IMR-90 (cell line): ENCODE results near the gene PRKCE. TPM values are rescaled to one million over a fixed set of nuclear protein-coding genes. Genes with fewer than 3 reads are reported as not detected.

ENCODE experiments used
- ATAC-seq: fragments of 200-7000 bp; cut with Tn5 transposase; 2 replicates; pipeline ENCODE4 v1.9.1; 2020; ENCODE audit warnings: low read depth, mild to moderate bottlenecking, moderate library complexity
- BruUV-seq: library from RNA; stranded (reverse); fragments of 400-500 nt; replicated peaks from 2 replicates; lab custom pipeline; 2021; lab: Mats Ljungman, UMichigan
- CTCF ChIA-PET: fragments of 300-600 bp; formaldehyde crosslinking; extraction: SDS; loops from one replicate; lab custom pipeline; 2021; ENCODE audit warnings: antibody characterized with exemption; lab: Yijun Ruan, JAX
- POLR2A ChIA-PET: fragments of 300-600 bp; sonication (Branson Sonifier 250); formaldehyde crosslinking; loops from one replicate; lab custom pipeline; 2022; ENCODE audit warnings: antibody characterized with exemption; ENCODE audit not compliant: unreplicated experiment; lab: Charles Lee
- DNase-seq: peaks from one replicate; pipeline ENCODE4 v3.0.0; 2013
- H2AFZ ChIP-seq: replicated peaks from 2 replicates; pipeline ENCODE3; 2013; ENCODE audit warnings: low read length, mild to moderate bottlenecking; ENCODE audit not compliant: poor library complexity
- H2AK5ac ChIP-seq: 2 replicates; pipeline ENCODE4 v1.6.1; 2013; ENCODE audit warnings: low read depth, low read length, inconsistent platforms
- H2AK9ac ChIP-seq: replicated peaks from 2 replicates; pipeline ENCODE3; 2013; ENCODE audit warnings: mild to moderate bottlenecking, low read depth, low read length, moderate library complexity; ENCODE audit not compliant: poor library complexity
- H2BK120ac ChIP-seq: 2 replicates; pipeline ENCODE4 v1.6.1; 2013; ENCODE audit warnings: low read depth, low read length, inconsistent platforms
- H2BK15ac ChIP-seq: 3 replicates; pipeline ENCODE4 v1.6.1; 2013; ENCODE audit warnings: low read depth, low read length, inconsistent platforms
- H2BK20ac ChIP-seq: 2 replicates; pipeline ENCODE4 v1.6.1; 2013; ENCODE audit warnings: low read depth, mild to moderate bottlenecking, inconsistent platforms, low read length, moderate library complexity
- H2BK5ac ChIP-seq: 2 replicates; pipeline ENCODE4 v1.6.1; 2013; ENCODE audit warnings: mild to moderate bottlenecking, low read depth, low read length, inconsistent platforms; ENCODE audit not compliant: poor library complexity, severe bottlenecking
- H3K14ac ChIP-seq: replicated peaks from 2 replicates; pipeline ENCODE4 v1.6.1; 2013; ENCODE audit warnings: low read depth, low read length, inconsistent platforms
- H3K18ac ChIP-seq: 2 replicates; pipeline ENCODE4 v1.6.1; 2013; ENCODE audit warnings: low read depth, low read length, control low read depth
- H3K23ac ChIP-seq: 2 replicates; pipeline ENCODE4 v1.6.1; 2013; ENCODE audit warnings: low read depth, low read length, inconsistent platforms
- H3K27ac ChIP-seq: 2 replicates; pipeline ENCODE4 v1.5.1; 2013; ENCODE audit warnings: mild to moderate bottlenecking, control low read depth, low read length; ENCODE audit not compliant: insufficient read depth
- H3K27me3 ChIP-seq: 2 replicates; pipeline ENCODE4 v1.6.1; 2013; ENCODE audit warnings: low read length; ENCODE audit not compliant: control insufficient read depth, insufficient read depth
- H3K36me3 ChIP-seq: 2 replicates; pipeline ENCODE4 v1.6.1; 2013; ENCODE audit warnings: low read length, mixed read lengths; ENCODE audit not compliant: control insufficient read depth, insufficient read depth
- H3K4ac ChIP-seq: 2 replicates; pipeline ENCODE4 v1.6.1; 2013; ENCODE audit warnings: low read depth, low read length, inconsistent platforms
- H3K4me1 ChIP-seq: 2 replicates; pipeline ENCODE4 v1.6.1; 2013; ENCODE audit warnings: low read length, mixed read lengths; ENCODE audit not compliant: control insufficient read depth, insufficient read depth
- H3K4me2 ChIP-seq: 2 replicates; pipeline ENCODE4 v1.6.1; 2013; ENCODE audit warnings: low read depth, mild to moderate bottlenecking, control low read depth, low read length, moderate library complexity
- H3K4me3 ChIP-seq: 2 replicates; pipeline ENCODE4 v1.5.1; 2013; ENCODE audit warnings: low read depth, mild to moderate bottlenecking, control low read depth, low read length, moderate library complexity; ENCODE audit not compliant: insufficient read depth
- H3K56ac ChIP-seq: 2 replicates; pipeline ENCODE4 v1.6.1; 2013; ENCODE audit warnings: low read length, inconsistent platforms; ENCODE audit not compliant: insufficient read depth; ENCODE audit errors: extremely low read depth
- H3K79me1 ChIP-seq, 2 experiments: 2 replicates each; pipeline ENCODE4 v1.6.1; 2013; ENCODE audit warnings: low read length in 2 of 2, inconsistent platforms in 1 of 2, low read depth in 1 of 2
- H3K9ac ChIP-seq: 2 replicates; pipeline ENCODE4 v1.6.1; 2013; ENCODE audit warnings: low read depth, low read length, control low read depth
- H3K9me1 ChIP-seq: 2 replicates; pipeline ENCODE4 v1.6.1; 2013; ENCODE audit warnings: low read length, inconsistent platforms; ENCODE audit not compliant: insufficient read depth
- H3K9me3 ChIP-seq: 2 replicates; pipeline ENCODE4 v1.6.1; 2013; ENCODE audit warnings: low read length; ENCODE audit not compliant: control insufficient read depth, insufficient read depth
- H4K20me1 ChIP-seq: 2 replicates; pipeline ENCODE4 v1.6.1; 2013; ENCODE audit warnings: low read length, inconsistent platforms; ENCODE audit not compliant: insufficient read depth
- H4K5ac ChIP-seq: 2 replicates; pipeline ENCODE4 v1.6.1; 2013; ENCODE audit warnings: mild to moderate bottlenecking, low read depth, low read length, control low read depth
- H4K8ac ChIP-seq, 2 experiments: 2 replicates each; pipeline ENCODE4 v1.6.1; 2013; ENCODE audit warnings: low read depth in 2 of 2, low read length in 2 of 2, control low read depth in 1 of 2, inconsistent platforms in 1 of 2
- H4K91ac ChIP-seq: 2 replicates; pipeline ENCODE4 v1.6.1; 2013; ENCODE audit warnings: low read depth, low read length, inconsistent platforms; ENCODE audit not compliant: insufficient read depth
- CEBPB ChIP-seq: IDR thresholded peaks from 2 replicates; pipeline ENCODE4 v1.6.1; 2012; ENCODE audit warnings: low read depth, low read length, improper control_type of control experiment
- FOS ChIP-seq: fragments of 150-350 bp; IDR thresholded peaks from 2 replicates; pipeline ENCODE4 v1.6.1; 2016; ENCODE audit warnings: low read depth, low read length
- MAFK ChIP-seq: IDR thresholded peaks from 2 replicates; pipeline ENCODE4 v1.6.1; 2012; ENCODE audit warnings: low read depth, low read length, improper control_type of control experiment
- MAZ ChIP-seq: IDR thresholded peaks from 2 replicates; pipeline ENCODE4 v1.6.1; 2012; ENCODE audit warnings: low read depth, mild to moderate bottlenecking, low read length, improper control_type of control experiment, moderate library complexity, borderline replicate concordance
- RFX5 ChIP-seq: IDR thresholded peaks from 2 replicates; pipeline ENCODE4 v1.8.0; 2012; ENCODE audit warnings: low read depth, mild to moderate bottlenecking, low read length, moderate library complexity
- WGBS, 2 experiments: methylation state at CpG; one replicate each; pipeline versions ENCODE4 v1.1.5 to v1.1.7; 2013; ENCODE audit warnings: missing lambda C conversion rate in 2 of 2; ENCODE audit not compliant: insufficient read length in 1 of 2; ENCODE audit errors: extremely low coverage in 2 of 2; 5-methylcytosine and 5-hydroxymethylcytosine counted together
- dilution Hi-C: fragments of 300-500 bp; cut with HindIII; formaldehyde crosslinking; loops from one replicate; pipeline ENCODE4 v1.14.3; 2018; ENCODE audit warnings: low sequenced_read_pairs; ENCODE audit not compliant: unreplicated experiment
- in situ Hi-C: fragments of 300-500 bp; cut with MboI; formaldehyde crosslinking; loops from 3 replicates; pipeline ENCODE4 v1.14.3; 2019; ENCODE audit warnings: low sequenced_read_pairs, inconsistent platforms, mixed read lengths
- intact Hi-C: fragments of 100-400 bp; cut with micrococcal nuclease; formaldehyde crosslinking; loops from 2 replicates; pipeline ENCODE4 v1.10.0; 2022
- polyA plus RNA-seq, 3 experiments: library from polyadenylated mRNA; depleted of rRNA; stranded (reverse); fragments of >200 nt; gene quantifications; 2 replicates each; pipeline ENCODE4 v1.2.3, GENCODE V29; 2012; ENCODE audit warnings: low replicate concordance in 1 of 3
- total RNA-seq: library from RNA; depleted of rRNA; stranded (reverse); fragments of >200 nt; gene quantifications from 2 replicates; pipeline ENCODE4 v1.2.3, GENCODE V29; 2012
- TF ChIP-seq, protein P1 (sequence below): fragments of 150-350 bp; IDR thresholded peaks from 2 replicates; pipeline ENCODE4 v1.6.1; 2017; ENCODE audit warnings: mild to moderate bottlenecking, antibody characterized with exemption, low read length, low read depth

Gene PRKCE
- total and polyA plus RNA-seq, 2 of the 4 experiments (the other 2 are of a cell fraction) = 8.1 to 32.4 TPM

DNA sequence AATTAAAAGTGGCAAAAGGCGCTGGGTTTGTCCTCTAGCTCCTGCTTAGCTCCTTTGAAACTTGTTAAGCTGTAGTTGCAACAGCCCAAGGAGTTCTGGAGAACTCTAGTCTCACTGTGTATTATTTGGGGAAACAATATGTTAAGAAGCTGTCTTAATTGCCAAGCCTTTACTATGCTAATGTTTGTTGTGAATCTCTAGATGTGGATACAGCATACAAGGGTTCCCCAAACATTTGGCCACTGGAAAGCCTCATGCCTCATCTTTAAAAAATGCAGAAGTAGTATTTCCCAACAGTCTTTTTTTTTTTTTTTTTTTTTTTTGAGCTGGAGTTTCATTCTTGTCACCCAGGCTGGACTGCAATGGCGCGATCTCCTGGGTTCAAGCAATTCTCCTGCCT lies 236.7 kb downstream of the PRKCE start:
- POLR2A ChIA-PET = interaction anchor here (0.5 to 0.6 kb wide), 4 partner anchors 10 to 1331 kb away, joined by 4 to 9 read pairs (median 7); partner anchors contain the start of gene SRBD1
- DNase-seq = peak; percentile 66
- peaks cover 22% of the 10 kb centered on the region for H3K4me1 ChIP-seq
- no peak overlapping the region for H2BK15ac ChIP-seq
- no peak overlapping the region for H2BK120ac ChIP-seq
- peaks cover 0 to 4% of the 10 kb centered on the region in 2 experiments; a peak in 1 of 4 replicates for H3K79me1 ChIP-seq
- no peak overlapping the region for H4K91ac ChIP-seq
- no peak overlapping the region for H2BK5ac ChIP-seq
- no peak overlapping the region for H4K5ac ChIP-seq
- peaks cover 10% of the 10 kb centered on the region for H3K9me1 ChIP-seq
- no peak overlapping the region for H2AFZ ChIP-seq
- ATAC-seq = peak; percentile 78
- intact Hi-C loops (loop anchor here (5.0 kb wide), 1 partner anchor 71 kb away; no protein-coding TSS in a partner anchor), dilution Hi-C loops (no loop called here), in situ Hi-C loops (no loop called here)
- no peaks in the 10 kb centered on the region for H3K9me3 ChIP-seq
- no peaks in the 10 kb centered on the region for H3K27me3 ChIP-seq
- no peak overlapping the region for H3K23ac ChIP-seq
- H3K56ac ChIP-seq = no peak overlapping the region
- no peak overlapping the region for H3K27ac ChIP-seq
- no peak overlapping the region for H3K18ac ChIP-seq
- no peak overlapping the region for H3K4me2 ChIP-seq
- H2AK5ac ChIP-seq = no peak overlapping the region
- no peak overlapping the region for H2AK9ac ChIP-seq
- no TSS peak for BruUV-seq
- CTCF ChIA-PET = interaction anchor here (1.9 kb wide), 1 partner anchor 8 kb away, joined by 5 read pairs; no protein-coding TSS in a partner anchor
- H4K8ac ChIP-seq = no peak overlapping the region
- no peaks in the 10 kb centered on the region for H3K36me3 ChIP-seq
- no peak overlapping the region for H3K4ac ChIP-seq
- 100% methylated on average over 1 of the region's 3 CpGs; no CpG with 5 or more reads in 1 of the 2 experiments for WGBS, 2 experiments
- H3K4me3 ChIP-seq = no peak overlapping the region
- no peak overlapping the region for H3K14ac ChIP-seq
- no peak overlapping the region for H2BK20ac ChIP-seq
- H3K9ac ChIP-seq = no peak overlapping the region
- no peak for TF ChIP-seq MAFK
- TF ChIP-seq FOS = 0 out of 2 replicates have a peak, but pooled peaks have one; percentile 14
- TF ChIP-seq MAZ = no peak
- TF ChIP-seq RFX5 = no peak
- TF ChIP-seq CEBPB = peak; percentile 60; the same call in 1 of the 2 replicates
- TF ChIP-seq, protein P1, sequence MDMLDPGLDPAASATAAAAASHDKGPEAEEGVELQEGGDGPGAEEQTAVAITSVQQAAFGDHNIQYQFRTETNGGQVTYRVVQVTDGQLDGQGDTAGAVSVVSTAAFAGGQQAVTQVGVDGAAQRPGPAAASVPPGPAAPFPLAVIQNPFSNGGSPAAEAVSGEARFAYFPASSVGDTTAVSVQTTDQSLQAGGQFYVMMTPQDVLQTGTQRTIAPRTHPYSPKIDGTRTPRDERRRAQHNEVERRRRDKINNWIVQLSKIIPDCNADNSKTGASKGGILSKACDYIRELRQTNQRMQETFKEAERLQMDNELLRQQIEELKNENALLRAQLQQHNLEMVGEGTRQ = no peak
- no peaks in the 10 kb centered on the region for H4K20me1 ChIP-seq
